WERI-Rb-1 (cell line): ENCODE results near the gene TOP1.

Experiments used
- DNase-seq: peaks from one replicate; pipeline ENCODE4 v3.0.0-alpha.2; 2020
- H3K27ac ChIP-seq: fragments of 250-450 bp; sonication (Bioruptor Pico); 2 replicates; pipeline ENCODE4 v1.5.1; 2020; ENCODE audit warnings: mild to moderate bottlenecking, moderate library complexity
- H3K27me3 ChIP-seq: fragments of 250-450 bp; sonication (Bioruptor Pico); 2 replicates; pipeline ENCODE4 v1.5.1; 2021; ENCODE audit warnings: mild to moderate bottlenecking, low read depth, moderate library complexity; ENCODE audit not compliant: insufficient read depth, severe bottlenecking
- H3K36me3 ChIP-seq: fragments of 250-450 bp; sonication (Bioruptor Pico); 2 replicates; pipeline ENCODE4 v1.5.1; 2020; ENCODE audit warnings: mild to moderate bottlenecking, moderate library complexity
- H3K4me3 ChIP-seq: 2 replicates; pipeline ENCODE4 v1.5.1; 2011; ENCODE audit warnings: low read depth, mild to moderate bottlenecking, control low read depth, low read length
- H3K9me3 ChIP-seq: fragments of 250-450 bp; sonication (Bioruptor Pico); 2 replicates; pipeline ENCODE4 v1.5.1; 2021; ENCODE audit warnings: mild to moderate bottlenecking, moderate library complexity; ENCODE audit not compliant: severe bottlenecking
- CTCF ChIP-seq: IDR thresholded peaks from 2 replicates; pipeline ENCODE4 v1.5.1; 2011; ENCODE audit warnings: low read depth, mild to moderate bottlenecking, control low read depth, inconsistent platforms, low read length

The TOP1 gene

GRCh38 chr20:41047279-41047974 is 18.8 kb downstream of the TOP1 start:
- H3K27ac ChIP-seq, result no peak overlapping the region
- H3K9me3 ChIP-seq, result no peaks in the 10 kb centered on the region
- no peaks in the 10 kb centered on the region for H3K27me3 ChIP-seq
- peaks cover 6% of the 10 kb centered on the region; the same call in 1 of the 2 replicates for H3K36me3 ChIP-seq
- DNase-seq, result no peak
- no peak overlapping the region for H3K4me3 ChIP-seq
- TF ChIP-seq CTCF, result no peak

GRCh38 chr20:41047975-41048305 is 19.3 kb downstream of the TOP1 start:
- DNase-seq, result no peak
- no peak for TF ChIP-seq CTCF
- no peak overlapping the region for H3K27ac ChIP-seq

GRCh38 chr20:41048461-41049301 is 20.1 kb downstream of the TOP1 start:
- Histone ChIP-seq H3K27me3 (no peaks in the 10 kb centered on the region), H3K9me3 (no peaks in the 10 kb centered on the region), H3K4me3 (no peak overlapping the region), H3K36me3 (no peaks in the 10 kb centered on the region; the same call in 1 of the 2 replicates), H3K27ac (no peak overlapping the region)
- no peak for DNase-seq
- TF ChIP-seq CTCF, result no peak

More at GRCh38 chr20:41047975-41048305, 19.3 kb downstream of the TOP1 start:
- H3K27me3 ChIP-seq, result no peaks in the 10 kb centered on the region
- no peaks in the 10 kb centered on the region for H3K9me3 ChIP-seq
- no peak overlapping the region for H3K4me3 ChIP-seq
- peaks cover 2% of the 10 kb centered on the region; the same call in 1 of the 2 replicates for H3K36me3 ChIP-seq

- H3K27me3 ChIP-seq, result no peaks in the 10 kb centered on the region
- no peaks in the 10 kb centered on the region for H3K9me3 ChIP-seq
- DNase-seq, result no peak
- no peak overlapping the region for H3K4me3 ChIP-seq
- peaks cover 2% of the 10 kb centered on the region; the same call in 1 of the 2 replicates for H3K36me3 ChIP-seq
- no peak overlapping the region for H3K27ac ChIP-seq
- TF ChIP-seq CTCF, result no peak
These were observed 20.8 kb downstream of the TOP1 start for GRCh38 chr20:41049451-41049850.

GRCh38 chr20:41050361-41051008 is 21.9 kb downstream of the TOP1 start:
- Histone ChIP-seq H3K9me3 (no peaks in the 10 kb centered on the region), H3K27ac (no peak overlapping the region), H3K4me3 (no peak overlapping the region), H3K36me3 (peaks cover 10% of the 10 kb centered on the region; the same call in 1 of the 2 replicates), H3K27me3 (no peaks in the 10 kb centered on the region)
- no peak for DNase-seq
- no peak for TF ChIP-seq CTCF
